Lower leg skin (tissue), 3 donors: ENCODE results near the gene ASB9.

Experiments
- CTCF ChIP-seq, 3 donors: fragments of 450-650 bp; IDR thresholded peaks; one replicate each; pipeline ENCODE4 v1.5.1; 2016; ENCODE audit warnings: antibody characterized with exemption in 3 of 3, mild to moderate bottlenecking in 3 of 3, moderate library complexity in 2 of 3
- POLR2A ChIP-seq, 2 donors: fragments of 450-650 bp; IDR thresholded peaks; one replicate each; pipeline ENCODE4 v1.6.1; 2016 to 2017; ENCODE audit warnings: antibody characterized with exemption in 2 of 2, mild to moderate bottlenecking in 1 of 2, moderate library complexity in 1 of 2

GRCh38 chrX:15319075-15319474 lies 49.2 kb upstream of the ASB9 start:
- TF ChIP-seq CTCF (IDR thresholded peaks at IDR 0.05) (no peak), POLR2A (IDR thresholded peaks at IDR 0.05) (no peak)
